HG03045 (cell line): ENCODE results near the gene HOXA3.

Experiments
- ATAC-seq: cut with Tn5 transposase; IDR thresholded peaks from one replicate; pipeline ENCODE4 v1.9.1; 2021; ENCODE audit warnings: mild to moderate bottlenecking, moderate library complexity; ENCODE audit not compliant: unreplicated experiment

Gene HOXA3

GRCh38 chr7:27064159-27064558, 88.2 kb downstream of the HOXA3 start:
- no peak for ATAC-seq

GRCh38 chr7:27062946-27063345, 89.4 kb downstream of the HOXA3 start:
- ATAC-seq, result no peak
